ENCODE measurements around the gene ST8SIA3.

DNA sequence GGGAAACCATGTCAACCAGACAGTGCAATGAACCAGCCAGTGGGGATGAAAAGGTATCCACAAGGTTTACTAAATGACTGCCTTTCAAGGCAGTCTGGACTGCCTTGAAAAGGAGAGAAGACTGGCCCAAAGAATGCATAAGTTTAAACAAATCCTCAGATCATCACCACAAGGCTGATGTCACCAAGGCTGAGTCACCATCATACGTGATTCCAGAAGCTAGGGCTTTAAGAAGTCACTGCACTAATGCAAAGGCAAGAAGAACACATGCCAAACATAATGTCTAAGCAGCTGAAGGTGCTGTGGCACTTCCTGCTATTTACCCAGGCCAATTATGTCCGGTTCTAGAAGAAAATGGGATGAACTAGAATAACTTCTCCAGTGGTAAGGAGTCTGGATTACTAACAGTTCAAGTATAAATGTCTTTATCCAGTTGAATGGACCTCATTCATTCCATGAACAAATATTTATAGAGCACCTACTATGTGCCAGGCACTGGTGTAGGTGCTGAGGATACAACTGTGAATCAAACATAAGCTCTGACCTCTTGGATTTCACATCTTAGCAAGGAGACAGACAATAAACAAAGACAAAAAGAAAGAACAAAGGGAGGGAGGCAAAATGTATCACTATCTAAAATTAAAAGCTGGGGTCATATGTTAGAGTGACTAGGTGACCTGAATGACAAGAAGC is 45.2 kb downstream of the ST8SIA3 start:
- no peak for TF ChIP-seq POLR2AphosphoS5 (IDR thresholded peaks at IDR 0.05)
- TF ChIP-seq, protein P1, sequence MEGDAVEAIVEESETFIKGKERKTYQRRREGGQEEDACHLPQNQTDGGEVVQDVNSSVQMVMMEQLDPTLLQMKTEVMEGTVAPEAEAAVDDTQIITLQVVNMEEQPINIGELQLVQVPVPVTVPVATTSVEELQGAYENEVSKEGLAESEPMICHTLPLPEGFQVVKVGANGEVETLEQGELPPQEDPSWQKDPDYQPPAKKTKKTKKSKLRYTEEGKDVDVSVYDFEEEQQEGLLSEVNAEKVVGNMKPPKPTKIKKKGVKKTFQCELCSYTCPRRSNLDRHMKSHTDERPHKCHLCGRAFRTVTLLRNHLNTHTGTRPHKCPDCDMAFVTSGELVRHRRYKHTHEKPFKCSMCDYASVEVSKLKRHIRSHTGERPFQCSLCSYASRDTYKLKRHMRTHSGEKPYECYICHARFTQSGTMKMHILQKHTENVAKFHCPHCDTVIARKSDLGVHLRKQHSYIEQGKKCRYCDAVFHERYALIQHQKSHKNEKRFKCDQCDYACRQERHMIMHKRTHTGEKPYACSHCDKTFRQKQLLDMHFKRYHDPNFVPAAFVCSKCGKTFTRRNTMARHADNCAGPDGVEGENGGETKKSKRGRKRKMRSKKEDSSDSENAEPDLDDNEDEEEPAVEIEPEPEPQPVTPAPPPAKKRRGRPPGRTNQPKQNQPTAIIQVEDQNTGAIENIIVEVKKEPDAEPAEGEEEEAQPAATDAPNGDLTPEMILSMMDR (IDR thresholded peaks at IDR 0.05; ENCODE audit: poor library complexity, severe bottlenecking) = no peak
- no peak for TF ChIP-seq TAF1 (IDR thresholded peaks at IDR 0.05; ENCODE audit: low read depth)
- no peak for TF ChIP-seq EZH2 (IDR thresholded peaks at IDR 0.05; ENCODE audit: borderline replicate concordance, insufficient read depth, low read length, poor library complexity, severe bottlenecking)
- TF ChIP-seq EP300 (conservative IDR thresholded peaks at IDR 0.05; ENCODE audit: poor library complexity, severe bottlenecking) = no peak
